SU-DHL-6 (cell line): ENCODE data around the gene EFNA1.

Experiments used
- CTCF ChIP-seq: fragments of 200-600 bp; sonication (generic); IDR thresholded peaks from one replicate; pipeline ENCODE4 v1.5.1; 2017; ENCODE audit warnings: antibody characterized with exemption, mild to moderate bottlenecking, low read length, moderate library complexity; ENCODE audit not compliant: insufficient read depth, poor library complexity, severe bottlenecking
- EZH2phosphoT487 ChIP-seq: fragments of 200-600 bp; sonication (generic), shearing (Covaris generic); conservative IDR thresholded peaks from 2 replicates; pipeline ENCODE4 v1.6.1; 2018; ENCODE audit warnings: mild to moderate bottlenecking, antibody characterized with exemption, low read length, moderate library complexity, mixed read lengths

GRCh38 chr1:155183775-155184221 lies 56.1 kb downstream of the EFNA1 start:
- TF ChIP-seq CTCF (no peak), EZH2phosphoT487 (no peak)
